GM10248 (cell line): ENCODE data around the gene GPN2.

ENCODE experiments used
- CTCF ChIA-PET: fragments of 300-600 bp; sonication (Branson Sonifier 250); formaldehyde crosslinking; extraction: SDS; loops from one replicate; lab custom pipeline; 2021; ENCODE audit warnings: antibody characterized with exemption; lab: Yijun Ruan, JAX
- POLR2A ChIA-PET: fragments of 350-650 bp; sonication (Branson Sonifier 250); formaldehyde crosslinking; extraction: SDS; loops from one replicate; lab custom pipeline; 2020; ENCODE audit warnings: antibody characterized with exemption; lab: Yijun Ruan, JAX
- DNase-seq: peaks from one replicate; pipeline ENCODE4 v3.0.0; 2012; ENCODE audit errors: extremely low spot score
- CTCF ChIP-seq: IDR thresholded peaks from 2 replicates; pipeline ENCODE4 v1.5.1; 2012; ENCODE audit warnings: mild to moderate bottlenecking, low read depth; ENCODE audit errors: extremely low read depth, missing control alignments, control extremely low read depth

The GPN2 gene

GRCh38 chr1:26857473-26858060 lies 32.5 kb downstream of the GPN2 start:
- ChIA-PET CTCF (interaction anchor here (1.1 to 11.5 kb wide), 14 partner anchors 8 to 255 kb away, joined by 3 to 72 read pairs (median 6); partner anchors contain the start of gene GPN2), POLR2A (no interaction called here)
- no peak for DNase-seq
- no peak for TF ChIP-seq CTCF

GRCh38 chr1:26856604-26857469 lies 33.2 kb downstream of the GPN2 start:
- TF ChIP-seq CTCF, result no peak
- ChIA-PET POLR2A (no interaction called here), CTCF (interaction anchor here (0.6 to 11.5 kb wide), 10 partner anchors 7 to 57 kb away, joined by 3 to 72 read pairs (median 6); partner anchors contain the start of gene GPN2)
- DNase-seq, result no peak

GRCh38 chr1:26856181-26856580 lies 33.9 kb downstream of the GPN2 start:
- no peak for DNase-seq
- TF ChIP-seq CTCF, result no peak
- ChIA-PET CTCF (interaction anchor here (0.6 to 3.7 kb wide), 7 partner anchors 9 to 45 kb away, joined by 3 to 16 read pairs (median 3); no protein-coding TSS in a partner anchor), POLR2A (no interaction called here)

GRCh38 chr1:26855636-26856035 lies 34.4 kb downstream of the GPN2 start:
- ChIA-PET CTCF (interaction anchor here (0.8 to 3.7 kb wide), 8 partner anchors 9 to 45 kb away, joined by 3 to 16 read pairs (median 3); no protein-coding TSS in a partner anchor), POLR2A (interaction anchor here (1.1 kb wide), 1 partner anchor 22 kb away, joined by 3 read pairs; no protein-coding TSS in a partner anchor)
- TF ChIP-seq CTCF, result no peak
- DNase-seq, result no peak

- DNase-seq, result no peak
- ChIA-PET POLR2A (interaction anchor here (1.1 kb wide), 1 partner anchor 21 kb away, joined by 3 read pairs; no protein-coding TSS in a partner anchor), CTCF (interaction anchor here (1.1 to 3.7 kb wide), 5 partner anchors 10 to 32 kb away, joined by 3 to 16 read pairs (median 8); no protein-coding TSS in a partner anchor)
- no peak for TF ChIP-seq CTCF
Observed at GRCh38 chr1:26854906-26855305, 35.2 kb downstream of the GPN2 start.

GRCh38 chr1:26853600-26853999 lies 36.5 kb downstream of the GPN2 start:
- TF ChIP-seq CTCF, result no peak
- ChIA-PET CTCF (interaction anchor here (1.5 to 3.7 kb wide), 3 partner anchors 9 to 25 kb away, joined by 3 to 16 read pairs (median 8); no protein-coding TSS in a partner anchor), POLR2A (no interaction called here)
- DNase-seq, result no peak
